ENCODE measurements around the gene DAPK2.

The DAPK2 gene

DNA sequence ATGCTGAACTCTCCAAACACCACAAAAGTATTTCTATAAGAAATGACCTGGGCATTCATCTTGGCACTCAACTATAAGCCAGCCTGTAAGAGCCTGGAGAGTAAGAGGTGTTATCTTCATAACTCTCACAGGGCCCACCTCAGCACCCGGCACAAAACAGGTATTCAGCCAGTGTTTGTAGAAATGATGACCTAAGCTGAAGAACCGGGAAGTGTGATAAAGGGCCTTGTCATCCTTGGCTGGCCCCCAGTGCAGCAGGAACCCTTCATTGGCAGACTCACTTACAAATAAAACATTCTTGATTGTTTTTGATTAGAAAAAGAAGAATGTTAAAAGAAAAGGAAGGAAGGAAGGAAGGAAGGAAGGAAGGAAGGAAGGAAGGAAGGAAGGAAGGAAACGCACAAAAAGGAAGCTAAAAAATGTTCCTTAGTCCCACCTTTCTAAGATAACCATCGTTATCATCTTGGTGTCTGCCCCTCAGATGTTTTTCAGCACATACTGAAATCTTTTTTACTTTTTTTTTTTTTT lies 52.1 kb downstream of the DAPK2 start:
- DNase-seq: no peak

DNA sequence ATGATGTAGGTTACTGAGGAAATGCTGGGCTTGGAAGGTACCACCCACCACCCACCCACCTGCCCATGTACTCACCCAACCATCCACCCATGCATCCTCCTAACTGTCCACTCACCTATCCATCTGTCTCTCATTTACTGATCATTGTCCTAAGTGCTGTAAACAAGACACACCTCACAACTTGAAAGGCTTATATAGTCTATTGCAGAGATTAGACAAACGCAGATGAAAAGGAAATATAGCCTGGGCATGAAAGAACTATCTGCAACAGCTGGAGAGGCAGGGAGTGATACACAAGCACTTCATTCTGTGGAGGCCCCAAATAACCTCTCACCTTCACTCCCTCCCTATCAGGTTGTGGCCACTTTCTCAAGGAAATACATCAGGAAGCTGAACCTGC lies 54.0 kb downstream of the DAPK2 start:
- DNase-seq: no peak

DNA sequence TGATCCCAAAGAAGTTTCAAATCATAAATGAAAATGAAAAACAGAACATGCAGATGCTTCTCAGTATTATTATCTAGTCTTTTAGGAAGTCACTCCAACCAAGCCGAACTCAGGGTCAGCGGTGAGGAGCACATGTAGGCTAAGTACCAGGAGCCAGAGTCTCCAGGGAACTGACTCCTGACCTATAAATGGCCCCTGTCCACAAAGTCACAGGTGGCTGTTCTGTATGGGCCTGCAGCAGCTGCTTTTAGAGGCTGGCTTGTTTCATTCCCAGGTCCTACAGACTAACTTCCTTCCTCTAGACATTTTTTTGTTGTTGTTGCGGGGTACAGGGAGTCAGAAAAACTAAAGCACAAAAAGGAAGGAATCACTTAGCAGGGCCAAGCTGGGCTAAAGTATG lies 54.6 kb downstream of the DAPK2 start:
- no peak for DNase-seq

DNA sequence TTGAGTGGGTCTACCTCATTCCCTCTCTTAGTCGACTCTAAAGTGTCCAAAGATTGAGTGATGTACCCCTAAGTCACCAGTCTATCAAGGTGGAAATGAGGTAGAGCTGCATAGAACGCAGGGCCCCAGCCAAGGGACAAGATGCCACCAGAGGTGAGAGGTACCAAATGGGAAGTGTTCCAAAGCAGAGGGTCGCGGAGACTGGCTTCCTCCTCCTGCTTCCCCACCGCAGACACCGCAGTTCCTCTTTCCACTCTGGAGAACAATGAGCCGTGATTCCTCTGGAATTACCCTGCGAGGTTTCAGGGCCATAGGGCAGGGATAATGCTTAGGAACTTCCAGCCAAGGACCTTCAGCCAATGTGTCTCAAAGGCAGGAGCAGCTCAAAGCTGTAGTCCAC lies 55.8 kb downstream of the DAPK2 start:
- DNase-seq: no peak

DNA sequence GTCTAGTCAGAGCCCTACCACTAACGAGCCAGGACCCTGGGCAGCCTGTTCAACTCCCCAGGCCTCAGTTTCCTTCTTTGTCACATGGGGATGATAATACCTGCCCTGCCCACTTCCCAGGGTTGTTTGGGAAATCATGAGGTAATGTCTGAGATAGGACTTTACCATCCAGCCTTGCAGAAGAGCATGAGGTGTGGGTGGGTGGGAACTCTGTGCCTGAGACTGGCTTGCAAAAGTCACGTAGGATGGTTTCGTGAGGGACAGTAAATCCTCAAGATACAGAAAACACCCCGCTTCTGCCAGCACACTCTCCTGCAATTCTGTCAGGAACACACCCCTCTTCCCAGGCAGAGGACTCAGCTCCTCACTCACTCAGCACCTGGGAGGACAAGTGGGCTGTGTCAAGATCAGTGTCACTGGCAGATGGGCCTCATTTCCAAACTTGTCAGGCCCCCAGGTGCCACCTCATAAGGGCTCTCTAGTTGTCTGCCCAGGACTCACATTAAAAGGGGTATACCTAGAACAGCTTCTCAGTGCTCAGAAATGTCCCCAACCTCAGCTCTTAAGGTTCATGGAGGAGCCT lies 58.4 kb downstream of the DAPK2 start:
- DNase-seq: no peak

DNA sequence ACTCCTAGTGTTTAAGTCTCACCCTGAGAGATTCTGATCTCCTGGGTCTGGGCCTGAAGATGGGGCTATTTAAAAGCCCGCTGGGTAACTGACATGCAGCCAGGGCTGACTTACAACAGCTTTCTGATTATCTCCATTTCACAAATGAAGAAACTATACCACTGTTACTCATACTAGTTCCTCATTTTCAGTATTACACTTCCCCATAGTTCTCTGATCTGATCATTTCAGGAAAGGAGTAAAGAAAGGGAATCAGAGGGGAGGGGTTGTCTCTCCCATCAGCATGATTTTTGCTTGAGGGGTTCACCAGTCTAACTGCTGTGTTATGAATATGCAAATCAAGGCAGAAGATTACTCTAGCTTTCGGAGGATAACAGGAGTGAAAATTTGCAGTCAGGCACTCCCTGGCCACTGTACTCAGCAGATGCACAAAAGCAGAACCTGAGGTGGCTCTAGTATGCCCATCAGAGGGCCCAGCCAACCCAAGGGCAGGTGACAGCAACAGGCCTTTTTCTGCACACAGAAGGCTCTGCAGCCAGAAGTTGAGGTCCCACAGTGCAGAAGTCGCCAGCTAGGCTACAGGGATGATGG lies 59.4 kb downstream of the DAPK2 start:
- DNase-seq: no peak

DNA sequence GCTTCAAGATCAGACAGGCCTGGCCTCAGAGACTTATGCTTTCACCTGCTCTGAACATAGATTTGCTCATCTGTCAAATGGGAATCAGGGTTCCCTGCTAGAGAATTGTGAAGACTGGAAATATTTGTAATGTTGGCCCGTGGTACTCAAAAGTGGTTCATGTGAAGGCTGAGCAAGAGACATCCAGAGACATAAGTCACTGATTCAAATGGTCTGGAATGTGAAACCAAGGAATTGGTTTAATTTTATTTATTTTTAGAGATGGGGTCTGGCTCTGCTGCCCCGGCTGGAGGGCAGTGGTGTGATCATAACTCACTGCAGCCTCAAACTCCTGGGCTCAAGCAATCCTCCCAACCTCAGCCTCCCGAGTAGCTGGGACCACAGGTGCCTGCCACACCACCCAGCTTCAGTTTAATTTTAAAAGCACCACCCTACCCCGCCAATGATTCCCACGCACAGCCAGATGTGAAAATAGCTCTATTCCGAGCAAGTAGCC lies 60.1 kb downstream of the DAPK2 start:
- DNase-seq: no peak

DNA sequence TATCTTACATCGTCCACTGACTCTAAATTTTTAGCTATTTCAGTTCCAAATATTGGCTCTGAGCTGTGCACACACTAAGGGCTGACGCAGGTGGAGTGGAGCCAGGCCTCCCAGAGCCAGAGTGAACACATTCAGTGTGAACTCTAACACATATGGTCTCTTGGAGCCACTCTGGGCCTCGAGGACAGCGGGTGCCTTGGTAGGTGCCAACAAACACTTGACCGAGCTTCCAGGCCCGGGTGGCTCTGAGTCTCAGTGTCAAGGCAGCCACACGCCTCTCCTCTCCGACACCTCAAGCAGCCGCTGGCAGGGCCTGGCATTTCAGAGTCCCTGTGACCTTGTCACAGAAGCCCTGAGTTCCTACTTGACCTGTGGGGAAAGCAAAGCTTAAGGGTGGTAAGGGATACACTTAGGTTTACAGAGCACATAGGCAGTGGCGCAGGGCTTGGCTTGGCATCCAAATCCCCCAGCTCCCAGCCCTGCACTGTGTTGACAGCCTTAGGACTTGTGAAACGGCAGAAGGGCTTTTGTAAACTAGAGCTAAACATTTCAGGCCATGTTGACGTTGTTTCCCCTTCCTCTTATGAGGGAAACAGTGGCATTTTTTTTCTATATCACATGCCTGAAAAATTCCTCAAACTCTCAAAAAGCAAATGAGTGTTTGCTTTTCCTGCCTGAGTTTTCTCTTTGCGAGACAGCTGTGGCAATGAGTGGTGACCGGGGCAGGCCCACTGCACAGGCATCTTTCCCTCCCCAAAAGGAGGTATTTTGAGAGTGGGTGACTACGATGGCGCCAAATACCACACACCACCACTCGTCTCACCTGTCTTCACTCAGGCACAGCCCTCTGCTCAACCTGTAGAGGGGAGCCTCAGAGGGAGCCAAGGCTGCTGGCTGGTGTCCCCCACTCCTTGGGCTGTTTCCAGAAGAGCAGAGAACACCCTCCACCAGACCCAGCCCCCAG lies 60.8 kb downstream of the DAPK2 start:
- DNase-seq: peak; percentile 26

DNA sequence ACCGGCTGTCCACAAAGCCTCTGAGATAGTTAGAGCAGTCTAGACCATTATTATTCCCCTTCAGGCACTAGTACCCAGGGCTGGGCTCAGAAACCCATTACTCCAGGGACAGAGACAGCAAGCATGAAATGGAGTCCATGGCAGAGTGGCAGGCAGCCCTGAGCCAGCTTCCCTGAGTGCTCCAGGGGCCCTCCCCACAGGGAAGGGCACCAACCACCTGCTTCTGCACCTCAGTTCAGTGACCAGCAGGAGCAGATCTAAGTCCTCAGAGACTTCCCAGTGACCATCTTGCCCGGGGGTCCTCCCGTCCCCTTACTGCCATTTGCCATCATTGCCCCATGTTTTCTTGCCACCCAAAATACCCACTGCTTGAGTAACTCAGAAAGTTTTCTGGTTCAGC lies 62.0 kb downstream of the DAPK2 start:
- no peak for DNase-seq

DNA sequence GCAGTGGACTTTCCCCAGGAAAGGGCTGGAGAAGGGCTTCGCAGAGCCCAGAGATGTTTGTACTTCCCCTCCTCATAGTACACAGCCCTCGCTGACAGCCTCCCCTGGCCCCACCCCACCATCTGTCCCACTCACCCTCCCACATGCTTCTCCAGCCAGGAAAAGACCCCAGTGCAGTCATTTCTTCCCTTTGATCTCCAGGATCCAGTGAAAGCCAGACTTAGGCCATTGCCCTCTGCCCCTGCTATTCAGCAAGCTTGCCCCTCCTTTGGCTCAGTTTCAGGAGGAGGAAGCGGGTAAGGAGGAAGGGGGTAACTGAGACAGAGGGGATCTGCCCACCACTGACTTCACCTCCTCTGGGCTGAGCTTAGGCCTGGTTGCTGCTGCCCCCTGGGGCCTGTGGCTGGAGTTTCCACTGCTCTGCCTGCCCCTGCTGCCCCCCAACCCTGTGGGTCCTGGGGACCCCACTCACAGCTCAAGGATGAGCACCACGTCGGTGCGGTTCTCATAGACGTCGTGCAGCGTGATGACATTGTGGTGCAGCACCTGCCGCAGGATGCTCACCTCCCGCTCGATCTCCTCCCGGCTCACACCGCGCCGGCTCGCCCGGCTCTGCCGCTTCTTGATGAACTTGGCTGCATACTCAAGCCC lies 63.1 kb downstream of the DAPK2 start:
- DNase-seq: no peak

DNA sequence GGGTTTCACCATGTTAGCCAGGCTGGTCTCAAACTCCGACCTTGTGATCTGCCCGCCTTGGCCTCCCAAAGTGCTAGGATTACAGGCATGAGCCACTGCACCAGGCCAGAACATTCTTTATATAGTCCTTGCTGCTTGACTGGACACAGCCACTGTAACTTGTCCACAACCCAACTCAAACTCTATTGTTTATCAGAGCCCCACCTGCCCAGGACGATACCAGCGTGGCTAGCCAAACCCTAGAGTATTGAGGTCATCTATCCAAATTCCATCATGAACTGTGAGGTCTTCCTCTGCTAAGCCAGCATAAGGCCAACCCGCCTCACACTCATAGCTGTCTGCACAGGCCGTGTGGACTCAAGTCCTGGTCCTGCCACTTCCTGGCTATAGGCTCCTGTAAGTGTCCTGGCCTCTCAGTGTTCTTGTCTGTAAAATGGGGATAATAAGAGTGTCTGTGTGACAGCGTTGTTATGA lies 63.9 kb downstream of the DAPK2 start:
- no peak for DNase-seq

DNA sequence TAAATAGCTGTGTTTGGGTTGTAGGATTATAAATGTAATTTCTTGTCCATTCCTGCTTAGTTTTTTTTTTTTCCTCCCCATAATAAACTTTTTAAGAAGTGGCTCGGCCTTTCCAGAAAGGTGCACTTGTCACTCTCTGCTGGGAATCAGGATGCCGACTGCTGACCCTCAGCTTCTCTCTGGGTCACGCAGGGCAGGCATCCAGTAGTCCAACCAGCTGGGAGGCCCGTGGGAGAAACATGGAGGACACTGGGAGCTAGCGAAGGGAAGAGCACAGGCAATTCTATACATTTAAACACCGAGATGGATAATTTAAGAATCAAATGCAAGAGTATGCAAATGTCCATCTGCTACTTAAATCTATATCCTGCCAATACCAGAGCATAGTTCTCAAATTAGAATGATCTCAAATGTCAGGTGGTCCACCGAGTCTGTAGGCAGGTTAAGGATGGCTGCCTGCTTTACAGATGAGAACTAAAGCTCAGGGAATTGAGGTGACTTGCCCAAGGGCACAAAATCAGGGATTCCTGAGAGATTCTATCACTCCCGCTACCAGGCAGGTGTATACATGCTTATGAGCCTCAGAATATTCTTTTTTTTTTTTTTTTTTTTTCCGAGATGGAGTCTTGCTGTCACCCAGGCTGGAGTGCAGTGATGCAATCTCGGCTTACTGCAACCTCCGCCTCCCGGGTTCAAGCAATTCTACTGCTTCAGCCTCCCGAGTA lies 64.5 kb downstream of the DAPK2 start:
- no peak for DNase-seq

DNA sequence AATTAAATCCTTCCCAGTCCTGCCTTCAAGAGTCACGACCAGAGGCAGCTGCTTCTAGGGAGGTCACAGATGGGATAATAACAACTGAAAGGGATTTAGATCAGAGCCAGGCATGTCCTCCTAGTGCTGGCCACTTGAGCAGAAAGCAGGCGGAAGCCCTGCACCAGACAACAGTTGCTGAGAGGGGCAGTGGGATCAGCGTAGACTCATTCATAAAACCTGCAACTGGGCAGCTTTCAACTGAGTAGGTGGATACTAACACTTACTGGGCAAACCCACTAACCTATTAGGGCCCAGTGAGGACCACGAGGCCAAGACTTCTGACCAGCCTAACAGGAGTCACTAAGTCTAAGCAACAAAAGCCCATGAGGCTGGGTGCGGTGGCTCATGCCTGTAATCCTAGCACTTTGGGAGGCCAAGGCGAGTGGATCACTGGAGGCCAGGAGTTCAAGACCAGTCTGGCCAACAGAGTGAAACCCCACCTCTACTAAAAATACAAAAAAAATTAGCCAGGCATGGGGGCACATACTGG lies 67.0 kb downstream of the DAPK2 start:
- DNase-seq: no peak

DNA sequence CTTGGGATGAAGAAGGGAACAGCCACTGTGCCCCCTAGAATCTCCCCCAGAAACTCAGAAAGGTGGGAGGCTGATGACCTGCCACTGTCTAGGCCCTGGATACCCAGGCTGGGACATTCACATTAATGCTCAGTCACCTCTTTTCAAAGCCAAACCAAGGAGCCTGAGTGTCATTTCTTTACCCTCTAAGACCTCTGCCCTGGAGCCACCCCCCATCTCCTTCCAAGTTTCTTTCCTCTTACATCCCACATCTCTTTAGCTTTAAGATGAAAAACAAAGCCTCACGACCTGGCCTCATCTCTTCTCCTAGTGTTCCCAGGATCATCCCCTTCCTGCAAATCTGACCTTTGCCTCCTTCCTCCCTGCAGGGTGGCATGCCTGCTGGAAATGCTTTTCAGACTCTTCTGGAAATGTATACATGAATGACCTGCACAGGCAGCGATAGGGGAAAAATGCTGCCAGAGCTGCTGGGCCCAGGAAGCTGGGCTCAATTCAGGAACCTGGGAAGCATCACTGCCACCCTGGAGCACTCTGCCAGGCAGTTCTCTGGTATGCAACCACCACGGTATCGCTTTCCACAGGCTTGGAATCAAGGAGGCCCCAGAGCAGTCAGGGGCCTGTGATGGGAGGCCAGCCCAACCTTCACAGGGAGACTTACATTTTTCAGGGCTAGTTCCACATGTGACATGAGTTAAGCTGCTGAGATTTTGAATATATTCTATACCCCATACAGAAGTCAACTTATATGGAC lies 67.6 kb downstream of the DAPK2 start:
- DNase-seq: no peak

DNA sequence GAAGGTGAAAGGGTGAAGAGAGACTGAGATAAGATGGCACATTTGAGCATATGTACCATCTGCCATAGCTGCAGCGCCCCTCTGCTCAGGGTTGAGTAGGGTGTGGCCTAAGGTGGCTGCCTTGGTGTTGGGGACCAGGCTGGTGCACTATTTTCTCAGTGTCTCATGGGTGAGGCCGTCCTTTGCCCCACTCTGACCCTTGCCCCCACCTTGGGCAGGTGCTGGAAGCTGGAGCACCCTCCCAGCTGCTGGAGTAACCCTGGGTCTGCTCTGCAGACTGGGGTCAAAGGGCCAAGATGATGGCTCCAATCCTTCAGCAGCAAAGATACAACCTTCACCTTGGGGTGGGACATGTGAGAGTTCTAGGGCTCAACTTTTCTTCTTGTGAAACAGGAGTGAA lies 69.2 kb downstream of the DAPK2 start:
- no peak for DNase-seq

DNA sequence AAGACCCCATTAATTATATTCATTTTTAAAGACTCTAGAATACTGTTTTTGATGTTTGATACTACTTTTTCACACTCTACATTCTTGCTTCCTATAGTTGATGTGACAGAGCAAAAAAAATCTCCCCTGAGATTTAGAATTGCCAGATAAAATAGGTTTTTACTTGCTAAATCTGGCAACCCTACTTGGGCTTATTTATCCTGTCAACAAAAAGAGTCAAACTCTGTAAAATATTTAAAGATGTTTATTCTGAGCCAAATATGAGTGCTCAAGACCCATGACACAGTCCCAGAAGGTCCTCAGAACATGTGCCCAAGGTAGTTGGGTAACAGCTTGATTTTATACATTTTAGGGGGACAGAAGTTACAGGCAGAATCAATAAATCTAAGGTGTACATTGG lies 72.3 kb downstream of the DAPK2 start:
- DNase-seq: no peak

DNA sequence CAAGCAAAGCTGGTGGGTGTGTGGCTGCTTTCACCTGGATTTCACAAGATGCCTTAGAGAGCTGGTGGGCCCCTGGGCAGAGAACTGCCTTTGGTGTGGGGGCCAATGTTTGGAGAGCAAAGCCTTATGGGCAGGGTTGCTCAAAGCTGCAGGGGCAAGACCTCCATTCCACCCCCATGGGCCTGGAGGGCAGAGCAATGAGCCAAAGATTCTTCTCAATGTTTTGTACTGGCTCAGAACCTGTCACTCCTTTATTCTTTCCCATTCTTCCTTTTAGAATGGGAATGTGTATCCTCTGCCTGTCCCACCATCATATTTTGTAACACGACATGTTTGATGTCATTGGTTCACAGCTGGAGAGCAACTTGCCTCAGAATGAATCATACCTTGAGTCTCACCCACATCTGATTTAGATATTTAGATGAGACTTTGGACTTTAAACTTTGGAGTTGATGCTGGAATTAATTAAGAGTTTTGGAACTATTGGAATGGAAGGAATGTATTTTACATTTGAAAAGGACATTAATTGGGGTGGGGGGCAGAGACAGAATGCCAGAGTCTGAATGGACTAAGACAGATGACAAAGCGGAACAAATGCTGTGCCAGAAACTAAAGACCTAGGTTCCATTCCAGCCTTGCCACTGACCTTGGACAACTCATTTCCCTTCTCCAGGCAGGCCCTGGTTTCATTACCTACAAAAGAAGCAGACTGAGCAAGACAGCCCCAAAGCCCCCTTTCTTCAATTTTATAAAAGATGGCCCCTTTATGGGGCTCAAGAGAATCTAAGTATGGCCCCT lies 72.9 kb downstream of the DAPK2 start:
- DNase-seq: no peak

DNA sequence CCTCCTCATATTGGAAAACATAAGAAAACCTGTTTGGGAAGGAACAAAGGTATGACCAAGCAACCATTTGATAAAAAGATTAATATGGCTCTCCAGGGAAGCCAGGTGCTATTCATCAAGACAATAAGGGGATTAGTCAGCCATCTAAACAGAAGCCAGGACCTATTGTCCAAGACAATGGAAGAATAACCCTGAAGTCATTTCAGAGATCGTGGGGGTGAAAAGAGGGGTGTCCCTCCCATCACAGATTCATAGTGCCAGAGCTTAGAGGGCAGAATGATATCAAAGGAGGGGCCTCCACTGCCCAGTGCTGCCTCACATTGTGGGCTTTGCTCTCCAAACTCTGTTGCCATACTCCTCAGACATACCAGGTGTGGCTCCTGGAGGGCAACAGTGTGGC lies 73.5 kb downstream of the DAPK2 start:
- DNase-seq: no peak

DNA sequence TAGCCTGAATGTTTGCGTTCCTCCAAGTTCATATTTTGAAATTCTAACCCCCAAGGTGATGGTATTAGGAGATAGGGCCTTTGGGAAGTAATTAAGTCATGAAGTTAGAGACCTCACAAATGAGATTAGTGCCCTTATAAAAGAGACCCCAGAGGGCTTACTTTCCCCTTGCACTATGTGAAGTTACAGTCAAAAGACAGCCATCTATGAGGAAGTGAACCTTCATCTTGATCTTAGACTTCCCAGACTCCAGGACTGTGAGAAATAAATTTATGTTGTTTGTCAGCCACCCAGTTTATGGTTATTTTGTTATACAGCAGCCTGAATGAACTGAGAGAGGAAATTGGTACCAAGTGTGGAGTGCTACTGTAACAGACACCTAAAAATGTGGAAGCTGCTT lies 74.4 kb downstream of the DAPK2 start:
- no peak for DNase-seq

DNA sequence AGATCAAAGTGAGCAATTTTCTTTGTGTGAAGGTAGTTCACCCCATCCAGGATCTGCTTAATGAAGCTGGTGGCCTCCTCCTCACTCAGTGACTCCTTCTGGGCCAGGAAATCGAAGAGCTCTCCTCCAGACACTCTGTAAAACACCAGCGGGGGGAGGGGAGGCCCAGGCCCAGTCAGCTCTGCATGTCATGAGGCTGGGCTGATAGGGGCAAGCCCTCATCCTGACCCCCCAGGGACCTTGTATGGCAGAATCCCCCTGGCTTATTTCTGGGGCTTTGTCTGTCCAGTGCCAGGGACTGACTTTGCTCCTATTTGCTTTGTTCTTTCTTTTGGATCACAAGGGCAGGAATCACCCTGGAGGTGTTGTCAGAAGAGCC lies 74.9 kb downstream of the DAPK2 start:
- no peak for DNase-seq

All from NCI-H1092 (cell line).